PC-9 (cell line): ENCODE results near the gene FDX2. TPM values are rescaled to one million over a fixed set of nuclear protein-coding genes. Genes with fewer than 3 reads are reported as not detected.

ENCODE experiments used
- BruUV-seq: library from RNA; stranded (reverse); fragments of 400-500 nt; replicated peaks from 2 replicates; lab custom pipeline; 2021; lab: Mats Ljungman, UMichigan
- CTCF ChIA-PET: fragments of 300-600 bp; sonication (Branson Sonifier 250); formaldehyde crosslinking; loops from one replicate; lab custom pipeline; 2022; ENCODE audit warnings: antibody characterized with exemption; lab: Charles Lee
- POLR2A ChIA-PET: fragments of 300-600 bp; sonication (Branson Sonifier 250); formaldehyde crosslinking; loops from one replicate; lab custom pipeline; 2022; ENCODE audit warnings: antibody characterized with exemption; ENCODE audit not compliant: unreplicated experiment; lab: Charles Lee
- DNase-seq, 2 experiments: peaks; one replicate each; pipeline versions ENCODE4 v3.0.0 to v3.0.0-alpha.2; 2015 to 2022; ENCODE audit warnings: mixed read lengths in 1 of 2
- H2AFZ ChIP-seq: fragments of 200-600 bp; sonication (generic); 2 replicates; pipeline ENCODE4 v1.8.1; 2017; ENCODE audit warnings: antibody characterized with exemption
- H3F3A ChIP-seq: fragments of 200-600 bp; sonication (generic); 2 replicates; pipeline ENCODE4 v1.8.1; 2017; ENCODE audit warnings: antibody characterized with exemption, mild to moderate bottlenecking, low read depth; ENCODE audit not compliant: insufficient read depth
- H3K27ac ChIP-seq: fragments of 200-600 bp; sonication (generic); 2 replicates; pipeline ENCODE4 v1.6.1; 2016; ENCODE audit warnings: mixed run types
- H3K27me3 ChIP-seq: fragments of 200-600 bp; sonication (generic); 2 replicates; pipeline ENCODE4 v1.6.1; 2016; ENCODE audit warnings: low read depth, mixed run types; ENCODE audit not compliant: insufficient read depth
- H3K36me3 ChIP-seq: fragments of 200-600 bp; sonication (generic); 2 replicates; pipeline ENCODE4 v1.6.1; 2016; ENCODE audit warnings: low read depth, mixed run types
- H3K4me1 ChIP-seq: fragments of 200-600 bp; sonication (generic); replicated peaks from 2 replicates; pipeline ENCODE4 v1.6.1; 2016; ENCODE audit warnings: mixed run types; ENCODE audit not compliant: insufficient read depth
- H3K4me2 ChIP-seq: fragments of 200-600 bp; sonication (generic); 2 replicates; pipeline ENCODE4 v1.6.1; 2017; ENCODE audit warnings: mixed run types
- H3K4me3 ChIP-seq: fragments of 200-600 bp; sonication (generic); 2 replicates; pipeline ENCODE4 v1.6.1; 2016; ENCODE audit warnings: mixed run types
- H3K79me2 ChIP-seq: fragments of 200-600 bp; sonication (generic); 2 replicates; pipeline ENCODE4 v1.6.1; 2017; ENCODE audit warnings: low read depth, mixed run types
- H3K9me2 ChIP-seq: fragments of 200-600 bp; sonication (generic); 2 replicates; pipeline ENCODE4 v1.8.1; 2017; ENCODE audit warnings: mild to moderate bottlenecking; ENCODE audit not compliant: insufficient read depth
- H3K9me3 ChIP-seq: fragments of 200-600 bp; sonication (generic); 2 replicates; pipeline ENCODE4 v1.8.1; 2016; ENCODE audit warnings: low read depth; ENCODE audit not compliant: insufficient read depth
- H4K20me1 ChIP-seq: fragments of 200-600 bp; sonication (generic); 2 replicates; pipeline ENCODE4 v1.8.1; 2017; ENCODE audit not compliant: insufficient read depth
- CTCF ChIP-seq: fragments of 200-600 bp; sonication (generic); conservative IDR thresholded peaks from 2 replicates; pipeline ENCODE4 v1.6.1; 2017; ENCODE audit warnings: mixed run types, antibody characterized with exemption, mild to moderate bottlenecking, moderate library complexity
- EZH2 ChIP-seq: fragments of 200-600 bp; sonication (generic); IDR thresholded peaks from 2 replicates; pipeline ENCODE4 v1.8.0; 2017; ENCODE audit warnings: antibody characterized with exemption, low read depth
- intact Hi-C: fragments of 100-400 bp; cut with micrococcal nuclease; formaldehyde crosslinking; loops from one replicate; pipeline ENCODE4 v1.10.0; 2022; ENCODE audit not compliant: unreplicated experiment
- total RNA-seq: library from RNA; stranded (reverse); gene quantifications from 2 replicates; pipeline ENCODE4 v1.2.3, GENCODE V29; 2021

Gene FDX2
- total RNA-seq, 1 experiment from 2014 or later, result 23.1 TPM

- POLR2A ChIA-PET, result interaction anchor here (0.7 kb wide), 1 partner anchor 28 kb away, joined by 5 read pairs; no protein-coding TSS in a partner anchor
- CTCF ChIA-PET, result no interaction called here
- intact Hi-C loops, result no loop called here
These were observed 10.5 kb downstream of the FDX2 start for GRCh38 chr19:10305139-10305806.

GRCh38 chr19:10299545-10300458 is 16.0 kb downstream of the FDX2 start:
- intact Hi-C loops, result no loop called here
- no peaks in the 10 kb centered on the region for H3K9me2 ChIP-seq
- TF ChIP-seq EZH2 (no peak), CTCF (no peak)
- H3K9me3 ChIP-seq, result no peaks in the 10 kb centered on the region
- no peak overlapping the region for H3K4me3 ChIP-seq
- H2AFZ ChIP-seq, result no peak overlapping the region
- H3K27me3 ChIP-seq, result no peaks in the 10 kb centered on the region
- no peak overlapping the region for H3K4me2 ChIP-seq
- no TSS peak for BruUV-seq
- CTCF ChIA-PET, result interaction anchor here (0.6 kb wide), 1 partner anchor 43 kb away, joined by 3 read pairs; no protein-coding TSS in a partner anchor
- no peaks in the 10 kb centered on the region for H4K20me1 ChIP-seq
- no peak overlapping the region for H3K27ac ChIP-seq
- POLR2A ChIA-PET, result no interaction called here
- no peaks in the 10 kb centered on the region; the same call in 1 of the 2 replicates for H3F3A ChIP-seq
- no peaks in the 10 kb centered on the region for H3K36me3 ChIP-seq
- H3K79me2 ChIP-seq, result no peaks in the 10 kb centered on the region
- H3K4me1 ChIP-seq, result no peaks in the 10 kb centered on the region
- DNase-seq, result no peak

More at GRCh38 chr19:10305139-10305806, 10.5 kb downstream of the FDX2 start:
- Histone ChIP-seq H3F3A (peaks cover 6% of the 10 kb centered on the region; the same call in 1 of the 2 replicates), H2AFZ (no peak overlapping the region), H3K79me2 (no peaks in the 10 kb centered on the region), H3K4me1 (no peaks in the 10 kb centered on the region), H3K4me3 (no peak overlapping the region), H3K9me3 (no peaks in the 10 kb centered on the region), H3K27me3 (no peaks in the 10 kb centered on the region), H4K20me1 (no peaks in the 10 kb centered on the region), H3K9me2 (no peaks in the 10 kb centered on the region), H3K27ac (no peak overlapping the region), H3K4me2 (no peak overlapping the region), H3K36me3 (no peaks in the 10 kb centered on the region; the same call in 1 of the 2 replicates)
- BruUV-seq, result no TSS peak
- no peak for TF ChIP-seq CTCF
- no peak for DNase-seq

- POLR2A ChIA-PET, result no interaction called here
- intact Hi-C loops, result no loop called here
- H3K36me3 ChIP-seq, result no peaks in the 10 kb centered on the region
- H2AFZ ChIP-seq, result no peak overlapping the region
- peaks cover 7% of the 10 kb centered on the region; the same call in 1 of the 2 replicates for H3F3A ChIP-seq
- CTCF ChIA-PET, result no interaction called here
- H3K4me3 ChIP-seq, result no peak overlapping the region
- H3K27me3 ChIP-seq, result no peaks in the 10 kb centered on the region
- H3K79me2 ChIP-seq, result no peaks in the 10 kb centered on the region
- no peaks in the 10 kb centered on the region for H4K20me1 ChIP-seq
- BruUV-seq, result no TSS peak
- H3K9me2 ChIP-seq, result no peaks in the 10 kb centered on the region
- H3K27ac ChIP-seq, result no peak overlapping the region
- DNase-seq, result no peak
- no peak overlapping the region for H3K4me2 ChIP-seq
- TF ChIP-seq EZH2, result no peak
- no peak for TF ChIP-seq CTCF
- peaks cover 8% of the 10 kb centered on the region; the same call in 1 of the 2 replicates for H3K4me1 ChIP-seq
- no peaks in the 10 kb centered on the region for H3K9me3 ChIP-seq
These were observed 19.8 kb downstream of the FDX2 start for GRCh38 chr19:10295847-10296591.
